Neural cell (in vitro differentiated cells): Measurements from ENCODE around the gene ENOX1. TPM values are rescaled to one million over a fixed set of nuclear protein-coding genes. Genes with fewer than 3 reads are reported as not detected.

Experiments
- H2AFZ ChIP-seq: fragments of 200-600, 300-800 bp; sonication (generic), shearing (Covaris generic); 2 replicates; pipeline ENCODE4 v1.6.0; 2014; ENCODE audit warnings: low read depth, mild to moderate bottlenecking, antibody characterized with exemption, low read length, moderate library complexity
- H3F3A ChIP-seq: fragments of 200-600 bp; shearing (Covaris generic); 2 replicates; pipeline ENCODE4 v1.6.1; 2016; ENCODE audit warnings: mild to moderate bottlenecking, moderate library complexity, mixed read lengths, antibody characterized with exemption, low read length; ENCODE audit not compliant: insufficient read depth, poor library complexity, severe bottlenecking
- H3K27ac ChIP-seq: fragments of 200-600, 300-800 bp; sonication (generic), shearing (Covaris generic); 2 replicates; pipeline ENCODE4 v1.5.1; 2014; ENCODE audit warnings: mild to moderate bottlenecking, low read length, moderate library complexity
- H3K27me3 ChIP-seq: fragments of 300-800, 200-600 bp; sonication (generic), shearing (Covaris generic); 2 replicates; pipeline ENCODE4 v1.6.0; 2014; ENCODE audit warnings: mild to moderate bottlenecking, low read depth, low read length, moderate library complexity; ENCODE audit not compliant: insufficient read depth
- H3K36me3 ChIP-seq: fragments of 300-800, 200-600 bp; sonication (generic), shearing (Covaris generic); 2 replicates; pipeline ENCODE4 v1.5.1; 2014; ENCODE audit warnings: mild to moderate bottlenecking, antibody characterized with exemption, low read length, moderate library complexity; ENCODE audit not compliant: insufficient read depth
- H3K4me2 ChIP-seq: fragments of 300-800, 200-600 bp; sonication (generic), shearing (Covaris generic); 2 replicates; pipeline ENCODE4 v1.6.0; 2014; ENCODE audit warnings: mild to moderate bottlenecking, low read length
- H3K4me3 ChIP-seq: fragments of 300-800, 200-600 bp; sonication (generic), shearing (Covaris generic); 2 replicates; pipeline ENCODE4 v1.5.1; 2014; ENCODE audit warnings: mild to moderate bottlenecking, low read length, moderate library complexity
- H3K79me2 ChIP-seq: fragments of 200-600 bp; shearing (Covaris generic); replicated peaks from 2 replicates; pipeline ENCODE4 v1.6.0; 2014; ENCODE audit warnings: mild to moderate bottlenecking, low read length, moderate library complexity; ENCODE audit not compliant: insufficient read depth
- H3K9ac ChIP-seq: fragments of 300-800, 200-600 bp; sonication (generic), shearing (Covaris generic); 2 replicates; pipeline ENCODE4 v1.6.1; 2016; ENCODE audit warnings: mild to moderate bottlenecking, low read length, mixed read lengths
- H3K9me2 ChIP-seq: fragments of 200-600 bp; shearing (Covaris generic); 2 replicates; pipeline ENCODE4 v1.6.1; 2016; ENCODE audit warnings: mild to moderate bottlenecking, low read length, mixed read lengths; ENCODE audit not compliant: insufficient read depth
- H3K9me3 ChIP-seq: fragments of 200-600, 300-800 bp; sonication (generic), shearing (Covaris generic); 2 replicates; pipeline ENCODE4 v1.6.1; 2016; ENCODE audit warnings: mild to moderate bottlenecking, mixed run types, low read length, moderate library complexity, mixed read lengths
- H4K20me1 ChIP-seq: fragments of 200-600 bp; shearing (Covaris generic); 2 replicates; pipeline ENCODE4 v1.6.1; 2016; ENCODE audit warnings: mild to moderate bottlenecking, mixed run types; ENCODE audit not compliant: insufficient read depth
- EP300 ChIP-seq: fragments of 450-650 bp; conservative IDR thresholded peaks from 2 replicates; pipeline ENCODE4 v1.6.1; 2014; ENCODE audit warnings: antibody characterized with exemption, mild to moderate bottlenecking, moderate library complexity; ENCODE audit not compliant: poor library complexity, severe bottlenecking
- EZH2 ChIP-seq: fragments of 200-600, 300-800 bp; shearing (Covaris generic), sonication (generic); IDR thresholded peaks from 2 replicates; pipeline ENCODE4 v1.6.1; 2014; ENCODE audit warnings: antibody characterized with exemption, low read length, borderline replicate concordance, mild to moderate bottlenecking; ENCODE audit not compliant: insufficient read depth, poor library complexity, severe bottlenecking
- MXI1 ChIP-seq: fragments of 450-650 bp; conservative IDR thresholded peaks from 2 replicates; pipeline ENCODE4 v1.6.1; 2014; ENCODE audit warnings: antibody characterized with exemption, mild to moderate bottlenecking; ENCODE audit not compliant: poor library complexity, severe bottlenecking
- POLR2AphosphoS5 ChIP-seq: IDR thresholded peaks from 2 replicates; pipeline ENCODE4 v1.6.1; 2012
- RAD21 ChIP-seq: fragments of 450-650 bp; conservative IDR thresholded peaks from 2 replicates; pipeline ENCODE4 v1.6.1; 2014; ENCODE audit warnings: antibody characterized with exemption, mild to moderate bottlenecking, moderate library complexity
- REST ChIP-seq: IDR thresholded peaks from 2 replicates; pipeline ENCODE4 v1.6.1; 2012; ENCODE audit warnings: borderline replicate concordance
- SMC3 ChIP-seq: fragments of 450-650 bp; conservative IDR thresholded peaks from 2 replicates; pipeline ENCODE4 v1.6.1; 2014; ENCODE audit warnings: antibody characterized with exemption, mild to moderate bottlenecking, moderate library complexity; ENCODE audit not compliant: poor library complexity
- TAF1 ChIP-seq: IDR thresholded peaks from 2 replicates; pipeline ENCODE4 v1.6.1; 2012; ENCODE audit warnings: low read depth
- polyA plus RNA-seq: library from polyadenylated mRNA; depleted of rRNA; stranded (reverse); fragments of >200 nt; gene quantifications from 2 replicates; pipeline ENCODE4 v1.2.3, GENCODE V29; 2014
- TF ChIP-seq, protein P1 (sequence below): fragments of 450-650 bp; IDR thresholded peaks from 2 replicates; pipeline ENCODE4 v1.5.1; 2014; ENCODE audit warnings: antibody characterized with exemption, mild to moderate bottlenecking, moderate library complexity; ENCODE audit not compliant: poor library complexity, severe bottlenecking

Gene ENOX1
- polyA plus RNA-seq, 1 donor from 2014 or later: 42.6 TPM

GRCh38 chr13:43299374-43299773 lies 487.4 kb downstream of the ENOX1 start:
- Histone ChIP-seq H3K27me3 (no peaks in the 10 kb centered on the region), H3K27ac (no peak overlapping the region), H3K4me3 (no peak overlapping the region), H4K20me1 (no peaks in the 10 kb centered on the region), H3K4me2 (no peak overlapping the region), H3K9ac (no peak overlapping the region), H3F3A (no peaks in the 10 kb centered on the region), H2AFZ (no peak overlapping the region), H3K36me3 (no peaks in the 10 kb centered on the region), H3K9me2 (no peaks in the 10 kb centered on the region), H3K79me2 (no peaks in the 10 kb centered on the region), H3K9me3 (no peaks in the 10 kb centered on the region)
- no peak for TF ChIP-seq MXI1

DNA sequence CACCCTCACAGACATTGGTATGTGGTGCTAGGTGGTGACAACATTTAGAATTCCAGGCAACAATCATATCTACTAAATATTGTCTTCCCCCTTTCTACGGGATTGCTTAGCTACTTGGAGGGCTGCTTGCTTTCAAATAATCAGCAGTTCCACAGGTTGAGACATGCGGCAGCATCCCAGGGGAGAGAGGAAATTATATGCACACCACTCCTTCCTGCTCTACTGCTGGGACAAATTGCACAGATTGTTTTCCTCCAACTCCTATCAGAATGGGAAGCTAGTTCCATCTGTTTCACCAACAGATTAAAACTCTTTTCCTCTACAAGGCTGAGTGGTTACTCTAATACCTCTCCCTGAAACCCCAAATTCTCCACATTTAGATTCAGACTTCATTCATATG lies 488.0 kb downstream of the ENOX1 start:
- Histone ChIP-seq H3K79me2 (no peaks in the 10 kb centered on the region), H3K4me3 (no peak overlapping the region), H4K20me1 (no peaks in the 10 kb centered on the region), H3K27ac (no peak overlapping the region), H3K27me3 (no peaks in the 10 kb centered on the region), H2AFZ (no peak overlapping the region), H3K9me3 (no peaks in the 10 kb centered on the region), H3K36me3 (no peaks in the 10 kb centered on the region), H3K9ac (no peak overlapping the region), H3F3A (no peaks in the 10 kb centered on the region), H3K9me2 (no peaks in the 10 kb centered on the region), H3K4me2 (no peak overlapping the region)
- TF ChIP-seq TAF1 (no peak), POLR2AphosphoS5 (no peak), MXI1 (no peak), EP300 (no peak), SMC3 (no peak), RAD21 (no peak), REST (no peak), EZH2 (no peak)
- TF ChIP-seq, protein P1, sequence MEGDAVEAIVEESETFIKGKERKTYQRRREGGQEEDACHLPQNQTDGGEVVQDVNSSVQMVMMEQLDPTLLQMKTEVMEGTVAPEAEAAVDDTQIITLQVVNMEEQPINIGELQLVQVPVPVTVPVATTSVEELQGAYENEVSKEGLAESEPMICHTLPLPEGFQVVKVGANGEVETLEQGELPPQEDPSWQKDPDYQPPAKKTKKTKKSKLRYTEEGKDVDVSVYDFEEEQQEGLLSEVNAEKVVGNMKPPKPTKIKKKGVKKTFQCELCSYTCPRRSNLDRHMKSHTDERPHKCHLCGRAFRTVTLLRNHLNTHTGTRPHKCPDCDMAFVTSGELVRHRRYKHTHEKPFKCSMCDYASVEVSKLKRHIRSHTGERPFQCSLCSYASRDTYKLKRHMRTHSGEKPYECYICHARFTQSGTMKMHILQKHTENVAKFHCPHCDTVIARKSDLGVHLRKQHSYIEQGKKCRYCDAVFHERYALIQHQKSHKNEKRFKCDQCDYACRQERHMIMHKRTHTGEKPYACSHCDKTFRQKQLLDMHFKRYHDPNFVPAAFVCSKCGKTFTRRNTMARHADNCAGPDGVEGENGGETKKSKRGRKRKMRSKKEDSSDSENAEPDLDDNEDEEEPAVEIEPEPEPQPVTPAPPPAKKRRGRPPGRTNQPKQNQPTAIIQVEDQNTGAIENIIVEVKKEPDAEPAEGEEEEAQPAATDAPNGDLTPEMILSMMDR: no peak

GRCh38 chr13:43297967-43298678 lies 488.6 kb downstream of the ENOX1 start:
- Histone ChIP-seq H3K4me2 (no peak overlapping the region), H3K4me3 (no peak overlapping the region), H3K36me3 (no peaks in the 10 kb centered on the region), H3K9ac (no peak overlapping the region), H2AFZ (no peak overlapping the region), H3K27me3 (no peaks in the 10 kb centered on the region), H3K27ac (no peak overlapping the region), H4K20me1 (no peaks in the 10 kb centered on the region), H3F3A (no peaks in the 10 kb centered on the region), H3K9me2 (no peaks in the 10 kb centered on the region), H3K79me2 (no peaks in the 10 kb centered on the region), H3K9me3 (no peaks in the 10 kb centered on the region)
- TF ChIP-seq MXI1: no peak
- no peak for TF ChIP-seq RAD21
- TF ChIP-seq TAF1: no peak
- no peak for TF ChIP-seq EP300
- no peak for TF ChIP-seq POLR2AphosphoS5
- no peak for TF ChIP-seq REST
- TF ChIP-seq, protein P1: no peak
- no peak for TF ChIP-seq SMC3
- TF ChIP-seq EZH2: no peak
